Esophagus (tissue), 2 donors: ENCODE results near the gene TLK1. TPM values are rescaled to one million over a fixed set of nuclear protein-coding genes. Genes with fewer than 3 reads are reported as not detected.

Source experiments
- H3K27ac ChIP-seq, 2 donors: one replicate each; pipeline ENCODE4 v1.5.1; 2013; ENCODE audit warnings: low read depth in 2 of 2, mild to moderate bottlenecking in 2 of 2, inconsistent platforms in 1 of 2, low read length in 1 of 2, moderate library complexity in 1 of 2
- H3K27me3 ChIP-seq, 2 donors: one replicate each; pipeline ENCODE4 v1.6.1; 2013; ENCODE audit warnings: low read length in 2 of 2, control low read depth in 1 of 2, mild to moderate bottlenecking in 1 of 2; ENCODE audit not compliant: insufficient read depth in 2 of 2, control insufficient read depth in 1 of 2
- H3K36me3 ChIP-seq, 2 donors: one replicate each; pipeline ENCODE4 v1.6.1; 2013; ENCODE audit warnings: low read length in 1 of 2; ENCODE audit not compliant: control insufficient read depth in 2 of 2, insufficient read depth in 2 of 2
- H3K4me1 ChIP-seq, 2 donors: one replicate each; pipeline ENCODE4 v1.6.1; 2013; ENCODE audit warnings: low read length in 1 of 2; ENCODE audit not compliant: control insufficient read depth in 2 of 2, insufficient read depth in 2 of 2
- H3K4me3 ChIP-seq, 2 donors: one replicate each; pipeline ENCODE4 v1.5.1; 2013; ENCODE audit warnings: low read length in 2 of 2, mild to moderate bottlenecking in 2 of 2, low read depth in 1 of 2, moderate library complexity in 1 of 2
- H3K9me3 ChIP-seq, 2 donors: one replicate each; pipeline ENCODE4 v1.6.1; 2013; ENCODE audit warnings: mild to moderate bottlenecking in 2 of 2, low read depth in 1 of 2, low read length in 1 of 2, moderate library complexity in 1 of 2; ENCODE audit not compliant: control insufficient read depth in 2 of 2, insufficient read depth in 1 of 2
- WGBS, 2 donors: extraction: QIAGEN DNeasy Blood & Tissue Kit; methylation state at CpG; one replicate each; pipeline ENCODE4 v1.1.7; 2013; 5-methylcytosine and 5-hydroxymethylcytosine counted together
- polyA plus RNA-seq, 2 donors: library from polyadenylated mRNA; stranded (reverse); fragments of 200-250 nt; gene quantifications; one replicate each; pipeline ENCODE4 v1.2.3, GENCODE V29; 2013
- donor health status: healthy with polysubstance abuse.
- donor health status: Bipolar disorder and iron deficiency.

The TLK1 gene
- polyA plus RNA-seq, 2 donors = 6.6 to 13.4 TPM

DNA sequence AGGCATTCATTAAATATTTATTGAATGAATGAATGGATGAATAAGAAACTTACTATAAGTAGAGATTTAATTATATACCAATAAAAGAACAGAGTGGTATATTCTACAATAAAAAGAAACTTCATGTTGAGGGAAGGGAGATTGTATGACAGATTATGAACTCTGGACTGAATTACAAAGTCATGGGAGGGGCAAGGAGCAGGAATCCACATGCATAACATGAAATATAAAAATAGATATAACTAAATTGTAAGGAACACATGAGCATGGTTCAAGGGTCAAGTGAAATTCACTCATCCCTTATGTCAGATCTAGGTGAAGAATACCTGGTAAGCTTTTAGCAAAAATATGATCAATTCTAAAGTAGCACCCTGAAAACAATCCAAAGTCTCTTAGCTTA, 27.1 kb upstream of the TLK1 start:
- Histone ChIP-seq H3K36me3 (no peaks in the 10 kb centered on the region), H3K27ac (no peak overlapping the region), H3K4me1 (no peaks in the 10 kb centered on the region), H3K27me3 (no peaks in the 10 kb centered on the region), H3K9me3 (no peaks in the 10 kb centered on the region), H3K4me3 (no peak overlapping the region)

- H3K27me3 ChIP-seq = no peaks in the 10 kb centered on the region
- no peak overlapping the region for H3K4me3 ChIP-seq
- no peak overlapping the region for H3K27ac ChIP-seq
- WGBS, 2 donors = 91 to 93% methylated on average over 2 of the region's 2 CpGs
- no peaks in the 10 kb centered on the region for H3K9me3 ChIP-seq
- no peaks in the 10 kb centered on the region for H3K36me3 ChIP-seq
- no peaks in the 10 kb centered on the region for H3K4me1 ChIP-seq
Measured at GRCh38 chr2:171187177-171187576, 26.5 kb upstream of the TLK1 start.

- Histone ChIP-seq H3K27me3 (no peaks in the 10 kb centered on the region), H3K9me3 (no peaks in the 10 kb centered on the region), H3K27ac (no peak overlapping the region), H3K4me3 (no peak overlapping the region), H3K4me1 (no peaks in the 10 kb centered on the region), H3K36me3 (no peaks in the 10 kb centered on the region)
- WGBS, 2 donors = 47 to 63% methylated on average over 3 of the region's 3 CpGs
Measured at GRCh38 chr2:171185941-171186340, 25.2 kb upstream of the TLK1 start.

DNA sequence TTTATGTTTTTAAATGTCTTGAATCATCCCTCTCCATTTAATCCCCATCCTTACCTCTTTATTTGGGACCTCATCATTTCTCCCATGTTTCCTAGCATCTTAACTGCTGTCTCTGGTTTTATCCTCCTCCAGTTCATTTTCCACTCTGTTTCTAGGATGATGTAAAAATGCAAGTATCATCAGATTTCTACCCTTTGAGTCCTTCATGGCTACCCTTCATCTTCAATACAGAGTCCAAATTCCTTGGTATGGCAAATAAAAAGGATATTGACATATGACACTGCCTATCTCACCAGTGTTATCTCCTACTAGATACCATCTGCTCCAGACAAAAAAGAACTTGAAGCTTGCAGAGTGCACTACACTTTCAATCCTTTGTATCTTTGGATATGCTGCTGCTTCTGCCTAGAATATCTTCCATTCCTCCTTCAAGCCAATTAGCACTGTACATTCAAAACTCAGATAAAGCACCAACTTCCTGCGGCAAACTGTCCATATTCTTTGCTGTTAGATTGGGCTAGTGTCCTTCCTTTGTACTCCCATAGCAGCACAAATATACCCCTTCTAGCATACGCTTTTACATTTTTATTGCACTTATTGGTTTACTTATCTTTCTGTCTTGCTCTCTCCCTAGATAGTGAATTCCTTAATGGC, 24.6 kb upstream of the TLK1 start:
- WGBS, 2 donors = 77 to 90% methylated on average over 2 of the region's 2 CpGs
- no peaks in the 10 kb centered on the region for H3K36me3 ChIP-seq
- no peaks in the 10 kb centered on the region for H3K9me3 ChIP-seq
- H3K4me1 ChIP-seq = no peaks in the 10 kb centered on the region
- no peaks in the 10 kb centered on the region for H3K27me3 ChIP-seq
- no peak overlapping the region for H3K4me3 ChIP-seq
- H3K27ac ChIP-seq = no peak overlapping the region

DNA sequence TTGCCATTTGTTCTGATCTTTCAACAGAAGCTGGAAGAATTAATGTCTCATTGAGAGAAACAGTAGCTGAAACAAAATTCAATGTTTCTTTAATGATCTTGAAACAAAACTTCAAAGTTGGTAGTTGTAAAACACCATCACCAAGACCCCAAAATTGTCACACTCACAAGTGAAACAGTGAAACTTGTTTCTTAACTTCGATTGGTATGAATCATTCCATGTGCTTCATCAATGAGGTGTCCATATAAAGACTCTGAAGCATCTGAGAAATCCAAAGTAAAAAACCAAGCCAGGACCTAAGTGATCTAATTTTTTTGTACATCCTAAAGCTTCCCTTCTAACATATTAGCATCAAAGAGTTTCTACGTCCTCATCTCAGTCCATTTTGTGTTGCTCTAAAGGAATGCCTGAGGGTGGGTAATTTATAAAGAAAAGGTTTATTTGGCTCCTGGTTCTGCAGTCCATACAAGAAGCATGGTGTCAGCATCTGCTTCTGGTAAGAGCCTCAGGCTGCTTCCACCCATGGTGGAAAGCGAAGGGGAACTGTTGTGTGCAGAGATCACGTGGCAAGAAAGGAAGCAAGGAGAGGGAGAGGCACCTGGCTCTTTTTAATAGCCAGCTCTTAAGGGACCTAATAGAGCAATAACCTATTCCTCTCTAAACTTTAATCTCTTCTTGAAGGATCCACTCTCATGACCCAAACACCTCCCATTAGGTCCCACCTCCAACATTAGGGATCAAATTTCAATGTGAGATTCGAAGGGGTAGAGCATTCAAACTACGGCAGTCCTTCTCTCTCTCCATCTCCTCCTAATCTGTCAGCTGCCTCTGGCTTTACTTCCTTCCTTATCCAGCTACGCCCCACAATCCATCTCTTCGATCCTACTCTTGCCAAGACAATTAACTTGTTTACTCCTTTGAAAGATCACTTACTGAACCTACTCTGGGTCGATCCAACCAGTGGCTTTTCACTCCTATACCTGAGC, 20.7 kb upstream of the TLK1 start:
- Histone ChIP-seq H3K4me3 (no peak overlapping the region), H3K36me3 (no peaks in the 10 kb centered on the region), H3K4me1 (no peaks in the 10 kb centered on the region), H3K27me3 (no peaks in the 10 kb centered on the region), H3K27ac (no peak overlapping the region), H3K9me3 (no peaks in the 10 kb centered on the region)
- 45 to 50% methylated on average over 9 of the region's 9 CpGs for WGBS, 2 donors

GRCh38 chr2:171180229-171180930, 19.7 kb upstream of the TLK1 start:
- Histone ChIP-seq H3K36me3 (no peaks in the 10 kb centered on the region), H3K4me3 (no peak overlapping the region), H3K27me3 (no peaks in the 10 kb centered on the region), H3K27ac (no peak overlapping the region), H3K4me1 (no peaks in the 10 kb centered on the region), H3K9me3 (no peaks in the 10 kb centered on the region)
- 80 to 84% methylated on average over 3 of the region's 3 CpGs for WGBS, 2 donors

- Histone ChIP-seq H3K27me3 (no peaks in the 10 kb centered on the region), H3K9me3 (no peaks in the 10 kb centered on the region), H3K27ac (no peak overlapping the region), H3K36me3 (no peaks in the 10 kb centered on the region), H3K4me3 (no peak overlapping the region), H3K4me1 (no peaks in the 10 kb centered on the region)
Measured at GRCh38 chr2:171178993-171179392, 18.3 kb upstream of the TLK1 start.

GRCh38 chr2:171176516-171176915, 15.8 kb upstream of the TLK1 start:
- H3K4me1 ChIP-seq = no peaks in the 10 kb centered on the region
- H3K36me3 ChIP-seq = no peaks in the 10 kb centered on the region
- WGBS, 2 donors = 92 to 97% methylated on average over 5 of the region's 5 CpGs
- H3K27ac ChIP-seq = no peak overlapping the region
- H3K27me3 ChIP-seq = no peaks in the 10 kb centered on the region
- no peaks in the 10 kb centered on the region for H3K9me3 ChIP-seq
- no peak overlapping the region for H3K4me3 ChIP-seq

- Histone ChIP-seq H3K36me3 (no peaks in the 10 kb centered on the region), H3K4me1 (no peaks in the 10 kb centered on the region), H3K27ac (no peak overlapping the region), H3K27me3 (no peaks in the 10 kb centered on the region), H3K4me3 (no peak overlapping the region), H3K9me3 (no peaks in the 10 kb centered on the region)
- 55 to 59% methylated on average over 2 of the region's 2 CpGs for WGBS, 2 donors
Measured at GRCh38 chr2:171174075-171174474, 13.4 kb upstream of the TLK1 start.
